Measurements from ENCODE around the gene MED13L.
A peak's percentile ranks its signal among the peaks of the same experiment; 100 is the strongest.

MED13L gene

GRCh38 chr12:116210762-116211161, 66.7 kb downstream of the MED13L start:
- DNase-seq (ENCODE audit: low read depth), result no peak

GRCh38 chr12:116210131-116210530, 67.4 kb downstream of the MED13L start:
- no peak for DNase-seq (ENCODE audit: low read depth)

- DNase-seq (ENCODE audit: low read depth), result no peak
Observed at GRCh38 chr12:116209503-116209902, 68.0 kb downstream of the MED13L start.

GRCh38 chr12:116207274-116207673, 70.2 kb downstream of the MED13L start:
- DNase-seq (ENCODE audit: low read depth), result no peak

- no peak for DNase-seq (ENCODE audit: low read depth)
Observed at GRCh38 chr12:116206828-116207227, 70.7 kb downstream of the MED13L start.

GRCh38 chr12:116204785-116205184, 72.7 kb downstream of the MED13L start:
- DNase-seq (ENCODE audit: low read depth), result no peak

GRCh38 chr12:116204169-116204568, 73.3 kb downstream of the MED13L start:
- DNase-seq (ENCODE audit: low read depth), result no peak

- no peak for DNase-seq (ENCODE audit: low read depth)
Observed at GRCh38 chr12:116202940-116203339, 74.6 kb downstream of the MED13L start.

GRCh38 chr12:116202433-116202832, 75.1 kb downstream of the MED13L start:
- DNase-seq (ENCODE audit: low read depth), result no peak

- DNase-seq (ENCODE audit: low read depth), result no peak
Observed at GRCh38 chr12:116201908-116202307, 75.6 kb downstream of the MED13L start.

- no peak for DNase-seq (ENCODE audit: low read depth)
Observed at GRCh38 chr12:116201359-116201758, 76.1 kb downstream of the MED13L start.

- no peak for DNase-seq (ENCODE audit: low read depth)
Observed at GRCh38 chr12:116200812-116201211, 76.7 kb downstream of the MED13L start.

- DNase-seq (ENCODE audit: low read depth), result no peak
Observed at GRCh38 chr12:116199160-116199706, 78.3 kb downstream of the MED13L start.

- DNase-seq (ENCODE audit: low read depth), result no peak
Observed at GRCh38 chr12:116196752-116197718, 80.5 kb downstream of the MED13L start.

- DNase-seq (ENCODE audit: low read depth), result no peak
Observed at GRCh38 chr12:116196226-116196625, 81.3 kb downstream of the MED13L start.

- DNase-seq (ENCODE audit: low read depth), result peak; percentile 9
Observed at GRCh38 chr12:116194935-116195431, 82.5 kb downstream of the MED13L start.

- DNase-seq (ENCODE audit: low read depth), result no peak
Observed at GRCh38 chr12:116189692-116190091, 87.8 kb downstream of the MED13L start.

GRCh38 chr12:116188581-116188980, 88.9 kb downstream of the MED13L start:
- DNase-seq (ENCODE audit: low read depth), result no peak

GRCh38 chr12:116187151-116187511, 90.4 kb downstream of the MED13L start:
- DNase-seq (ENCODE audit: low read depth), result no peak

- no peak for DNase-seq (ENCODE audit: low read depth)
Observed at GRCh38 chr12:116186482-116187150, 90.9 kb downstream of the MED13L start.

- no peak for DNase-seq (ENCODE audit: low read depth)
Observed at GRCh38 chr12:116184763-116185162, 92.7 kb downstream of the MED13L start.

- no peak for DNase-seq (ENCODE audit: low read depth)
Observed at GRCh38 chr12:116183741-116184141, 93.8 kb downstream of the MED13L start.

Data from activated T-cell treated with anti-CD3 and anti-CD28 coated beads for 1 hour (primary cell).